Brain microvascular endothelial cell (primary cell): ENCODE results near the gene DNTT.

ENCODE experiments used
- DNase-seq: peaks from one replicate; pipeline ENCODE4 v3.0.0-alpha.2; 2020
- H3K27ac ChIP-seq: fragments of 250-450 bp; sonication (Bioruptor Pico); 2 replicates; pipeline ENCODE4 v1.5.1; 2020; ENCODE audit warnings: mild to moderate bottlenecking, moderate library complexity
- H3K27me3 ChIP-seq: fragments of 250-450 bp; sonication (Bioruptor Pico); replicated peaks from 2 replicates; pipeline ENCODE4 v1.5.1; 2020; ENCODE audit warnings: mild to moderate bottlenecking
- H3K36me3 ChIP-seq: fragments of 250-450 bp; sonication (Bioruptor Pico); replicated peaks from 2 replicates; pipeline ENCODE4 v1.5.1; 2020; ENCODE audit warnings: mild to moderate bottlenecking
- H3K4me3 ChIP-seq: 2 replicates; pipeline ENCODE4 v1.5.1; 2011; ENCODE audit warnings: low read depth, mild to moderate bottlenecking, control low read depth, low read length, moderate library complexity
- CTCF ChIP-seq: IDR thresholded peaks from 2 replicates; pipeline ENCODE4 v1.5.1; 2011; ENCODE audit warnings: low read depth, mild to moderate bottlenecking, moderate library complexity, low read length, control low read depth, inconsistent platforms; ENCODE audit errors: missing control alignments
- in situ Hi-C: cut with HindIII; loops from 2 replicates; pipeline ENCODE4 v1.10.0; 2017; ENCODE audit warnings: low sequenced_read_pairs, low pct_ligation_motif_present

The DNTT gene

GRCh38 chr10:96344178-96344577 is 39.9 kb downstream of the DNTT start:
- TF ChIP-seq CTCF = no peak
- no peaks in the 10 kb centered on the region for H3K27me3 ChIP-seq
- no peak overlapping the region for H3K4me3 ChIP-seq
- DNase-seq = no peak
- in situ Hi-C loops = no loop called here
- no peak overlapping the region for H3K27ac ChIP-seq
- no peaks in the 10 kb centered on the region for H3K36me3 ChIP-seq

- no peak for TF ChIP-seq CTCF
- Histone ChIP-seq H3K27me3 (no peaks in the 10 kb centered on the region), H3K36me3 (no peaks in the 10 kb centered on the region), H3K4me3 (no peak overlapping the region), H3K27ac (no peak overlapping the region)
- in situ Hi-C loops = no loop called here
- DNase-seq = no peak
Measured at GRCh38 chr10:96345222-96345621, 41.0 kb downstream of the DNTT start.

- Histone ChIP-seq H3K27me3 (no peaks in the 10 kb centered on the region), H3K4me3 (no peak overlapping the region), H3K27ac (no peak overlapping the region), H3K36me3 (no peaks in the 10 kb centered on the region)
- DNase-seq = no peak
- in situ Hi-C loops = no loop called here
- TF ChIP-seq CTCF = no peak
Measured at GRCh38 chr10:96346295-96346694, 42.1 kb downstream of the DNTT start.

- H3K27me3 ChIP-seq = no peaks in the 10 kb centered on the region
- no peak for DNase-seq
- in situ Hi-C loops = no loop called here
- H3K36me3 ChIP-seq = no peaks in the 10 kb centered on the region
- TF ChIP-seq CTCF = no peak
- no peak overlapping the region for H3K4me3 ChIP-seq
- no peak overlapping the region for H3K27ac ChIP-seq
Measured at GRCh38 chr10:96352027-96352426, 47.8 kb downstream of the DNTT start.

GRCh38 chr10:96352582-96352981 is 48.3 kb downstream of the DNTT start:
- no peak overlapping the region for H3K4me3 ChIP-seq
- no peaks in the 10 kb centered on the region for H3K36me3 ChIP-seq
- DNase-seq = no peak
- no peak for TF ChIP-seq CTCF
- H3K27ac ChIP-seq = no peak overlapping the region
- no peaks in the 10 kb centered on the region for H3K27me3 ChIP-seq
- in situ Hi-C loops = no loop called here

- Histone ChIP-seq H3K36me3 (no peaks in the 10 kb centered on the region), H3K27me3 (no peaks in the 10 kb centered on the region), H3K4me3 (no peak overlapping the region), H3K27ac (no peak overlapping the region)
- TF ChIP-seq CTCF = no peak
- no peak for DNase-seq
- in situ Hi-C loops = no loop called here
Measured at GRCh38 chr10:96357038-96357620, 52.9 kb downstream of the DNTT start.
